Right cardiac atrium (tissue), 5 donors: ENCODE data around the gene ZSCAN21. TPM values are rescaled to one million over a fixed set of nuclear protein-coding genes. Genes with fewer than 3 reads are reported as not detected.

Source experiments
- microRNA-seq, 2 donors: library from miRNA; unstranded; fragments of <30 nt; microRNA quantifications; one replicate each; pipeline ENCODE4 v1.2.0, GENCODE V29; 2020 to 2021
- polyA plus RNA-seq: library from polyadenylated mRNA; stranded (reverse); fragments of 200-250 nt; gene quantifications from one replicate; pipeline ENCODE4 v1.2.3, GENCODE V29; 2013
- total RNA-seq, 4 donors: library from RNA; stranded (reverse); fragmentation: NEBNext Ultra II Directional; extraction: Animal tissue kit (Norgen Biotek cat#: 25700); gene quantifications; one replicate each; pipeline ENCODE4 v1.2.1, GENCODE V29; 2021
- donor health status: healthy with polysubstance abuse.
- donor health status: DM: no; HTN: yes; CAD: no.
- donor health status: DM: no; HTN: no; CAD: no.
- donor health status: DM: no; HTN: yes; CAD: no; lungs with severe emphysema.
- donor health status: DM: yes; HTN: yes; CAD: no.

Gene ZSCAN21
- total and polyA plus RNA-seq, 5 donors, result 6.2 to 8.6 (median 7.6) TPM

Small RNAs within 50 kb of the gene (microRNA-seq; reads per million reads assigned to microRNA genes)
- gene MIR106B (850 to 1,790 reads per million in 2 donors), gene MIR25 (141 to 368 reads per million in 2 donors), gene MIR93 (1,404 to 2,236 reads per million in 2 donors)

Other genes starting within 250 kb of the ZSCAN21 start
- not detected for gene CYP3A43, start 221.8 kb upstream of the ZSCAN21 start, total RNA-seq
- gene CYP3A43, start 221.8 kb upstream of the ZSCAN21 start, polyA plus RNA-seq, result 0.07 TPM
- under 1 TPM in 1 of 4 donors, not detected in 3; 0.43 TPM for gene OR2AE1, start 172.7 kb upstream of the ZSCAN21 start, total RNA-seq
- 0.11 TPM for gene OR2AE1, start 172.7 kb upstream of the ZSCAN21 start, polyA plus RNA-seq
- 10 to 100 TPM in 2 of 4 donors, 1 to 10 TPM in 2; 8.8 to 11.2 (median 10.0) TPM for gene TRIM4, start 130.2 kb upstream of the ZSCAN21 start, total RNA-seq
- 7.6 TPM for gene TRIM4, start 130.2 kb upstream of the ZSCAN21 start, polyA plus RNA-seq
- under 1 TPM in 2 of 4 donors, not detected in 2; 0.20 to 0.53 TPM for gene GJC3, start 120.2 kb upstream of the ZSCAN21 start, total RNA-seq
- gene GJC3, start 120.2 kb upstream of the ZSCAN21 start, polyA plus RNA-seq, result 0.43 TPM
- 10 to 100 TPM; 10.7 to 28.8 (median 16.1) TPM for gene AZGP1, start 73.7 kb upstream of the ZSCAN21 start, total RNA-seq
- gene AZGP1, start 73.7 kb upstream of the ZSCAN21 start, polyA plus RNA-seq, result 17.0 TPM
- 10 to 100 TPM; 39.7 to 52.7 (median 50.4) TPM for gene ZKSCAN1, start 34.2 kb upstream of the ZSCAN21 start, total RNA-seq
- gene ZKSCAN1, start 34.2 kb upstream of the ZSCAN21 start, polyA plus RNA-seq, result 9.8 TPM
- gene ZNF3, start 31.9 kb downstream of the ZSCAN21 start, total RNA-seq, result 10 to 100 TPM; 17.8 to 18.2 (median 18.0) TPM
- gene ZNF3, start 31.9 kb downstream of the ZSCAN21 start, polyA plus RNA-seq, result 12.1 TPM
- 100 to 1,000 TPM; 112 to 126 (median 117) TPM for gene COPS6, start 39.2 kb downstream of the ZSCAN21 start, total RNA-seq
- 131 TPM for gene COPS6, start 39.2 kb downstream of the ZSCAN21 start, polyA plus RNA-seq
- 10 to 100 TPM; 14.2 to 26.9 (median 21.6) TPM for gene MCM7, start 51.6 kb downstream of the ZSCAN21 start, total RNA-seq
- gene MCM7, start 51.6 kb downstream of the ZSCAN21 start, polyA plus RNA-seq, result 16.7 TPM
- gene AP4M1, start 51.9 kb downstream of the ZSCAN21 start, total RNA-seq, result 10 to 100 TPM; 10.1 to 15.4 (median 14.0) TPM
- gene AP4M1, start 51.9 kb downstream of the ZSCAN21 start, polyA plus RNA-seq, result 10.7 TPM
- gene TAF6, start 69.6 kb downstream of the ZSCAN21 start, total RNA-seq, result 10 to 100 TPM; 29.7 to 37.7 (median 32.9) TPM
- gene TAF6, start 69.6 kb downstream of the ZSCAN21 start, polyA plus RNA-seq, result 33.9 TPM
- gene CNPY4, start 69.9 kb downstream of the ZSCAN21 start, total RNA-seq, result 10 to 100 TPM in 3 of 4 donors, 1 to 10 TPM in 1; 9.1 to 14.7 (median 12.1) TPM
- gene CNPY4, start 69.9 kb downstream of the ZSCAN21 start, polyA plus RNA-seq, result 13.9 TPM
- gene MBLAC1, start 77.2 kb downstream of the ZSCAN21 start, total RNA-seq, result 1 to 10 TPM; 3.0 to 4.4 (median 3.5) TPM
- 4.6 TPM for gene MBLAC1, start 77.2 kb downstream of the ZSCAN21 start, polyA plus RNA-seq
- gene LAMTOR4, start 99.1 kb downstream of the ZSCAN21 start, total RNA-seq, result 100 to 1,000 TPM in 2 of 4 donors, 10 to 100 TPM in 2; 88.7 to 118 (median 108) TPM
- gene LAMTOR4, start 99.1 kb downstream of the ZSCAN21 start, polyA plus RNA-seq, result 193 TPM
- gene TRAPPC14, start 108.9 kb downstream of the ZSCAN21 start, total RNA-seq, result 10 to 100 TPM in 2 of 4 donors, 1 to 10 TPM in 2; 7.2 to 11.5 (median 9.7) TPM
- gene TRAPPC14, start 108.9 kb downstream of the ZSCAN21 start, polyA plus RNA-seq, result 7.7 TPM
- 1 to 10 TPM; 2.0 to 3.5 (median 2.3) TPM for gene GAL3ST4, start 118.8 kb downstream of the ZSCAN21 start, total RNA-seq
- gene GAL3ST4, start 118.8 kb downstream of the ZSCAN21 start, polyA plus RNA-seq, result 1.7 TPM
- under 1 TPM; 0.09 to 0.78 (median 0.29) TPM for gene GPC2, start 127.6 kb downstream of the ZSCAN21 start, total RNA-seq
- gene GPC2, start 127.6 kb downstream of the ZSCAN21 start, polyA plus RNA-seq, result 0.38 TPM
- 1 to 10 TPM in 1 of 4 donors, under 1 TPM in 2, not detected in 1; 0.64 to 1.1 (median 0.91) TPM for gene STAG3, start 128.1 kb downstream of the ZSCAN21 start, total RNA-seq
- gene STAG3, start 128.1 kb downstream of the ZSCAN21 start, polyA plus RNA-seq, result 0.41 TPM
- gene PVRIG, start 170.2 kb downstream of the ZSCAN21 start, total RNA-seq, result not detected
- 0.07 TPM for gene PVRIG, start 170.2 kb downstream of the ZSCAN21 start, polyA plus RNA-seq